ENCODE results near the gene SPCS2.
A peak's percentile ranks its signal among the peaks of the same experiment; 100 is the strongest.

The SPCS2 gene

DNA sequence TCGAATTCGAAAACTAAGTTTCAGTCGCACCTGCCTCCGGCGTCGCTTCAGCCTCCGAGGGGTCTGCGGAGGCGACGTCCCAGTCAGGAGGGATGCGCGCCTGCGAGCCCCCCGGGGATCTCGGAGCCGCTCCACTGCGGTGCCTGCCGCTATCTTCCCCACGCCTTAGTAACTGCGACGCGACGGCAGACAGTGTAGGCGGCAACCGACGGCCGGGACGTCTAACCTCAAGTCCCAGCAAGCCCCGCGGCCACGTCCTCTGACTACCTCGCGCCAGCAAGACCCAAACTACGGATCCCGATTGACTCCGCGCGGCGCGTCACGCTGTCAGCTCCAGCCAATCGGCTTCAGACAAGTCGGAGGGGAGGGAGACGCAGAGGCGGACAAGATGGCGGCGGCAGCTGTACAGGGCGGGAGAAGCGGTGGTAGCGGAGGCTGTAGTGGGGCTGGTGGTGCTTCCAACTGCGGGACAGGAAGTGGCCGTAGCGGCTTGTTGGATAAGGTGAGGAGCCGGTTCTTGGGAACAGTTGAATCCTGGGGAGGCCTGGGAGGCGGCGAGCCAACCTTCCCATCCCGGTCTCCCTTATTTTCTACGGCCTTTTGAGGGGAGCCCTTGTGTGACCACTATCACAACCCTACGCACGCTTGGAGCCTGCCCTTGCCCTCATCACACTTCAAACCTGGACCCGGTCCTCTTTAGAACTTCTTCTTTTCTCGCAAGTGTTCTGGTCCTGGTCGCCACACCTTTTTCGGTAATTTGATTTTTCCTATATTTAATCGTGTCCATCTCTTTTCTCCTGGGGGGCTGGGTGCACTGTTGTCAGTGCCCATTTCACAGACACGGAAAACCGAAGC is at the start of gene SPCS2, which contains the start of gene XRRA1:
Gene SPCS2 (plus strand): TSS at position 369 of the 855 bp plus-strand sequence. CDS start 20 bp downstream, at position 389.
Gene XRRA1 (minus strand): TSS at position 194 of the 855 bp plus-strand sequence. CDS start 8,213 bp downstream, outside the sequence.
- peak; percentile 81 to 99 (median 97) for DNase-seq

DNA sequence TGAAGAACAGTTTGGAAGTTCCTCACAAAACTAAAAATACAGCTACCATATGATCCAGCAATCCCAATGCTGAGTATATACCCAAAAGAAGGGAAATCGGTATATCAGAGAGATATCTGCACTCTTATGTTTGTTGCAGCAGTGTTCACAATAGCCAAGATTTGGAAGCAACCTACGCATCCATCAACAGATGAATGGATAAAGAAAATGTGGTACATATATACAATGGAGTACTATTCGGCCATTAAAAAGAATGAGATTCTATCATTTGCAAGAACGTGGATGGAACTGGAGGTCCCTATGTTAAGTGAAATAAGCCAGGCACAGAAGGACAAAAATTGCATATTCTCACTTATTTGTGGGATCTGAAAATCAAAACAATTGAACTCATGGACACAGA is 46.7 kb upstream of the SPCS2 start:
- DNase-seq: no peak

- DNase-seq: no peak
Measured at GRCh38 chr11:74905326-74905725, 43.7 kb upstream of the SPCS2 start.

- no peak for DNase-seq
Measured at GRCh38 chr11:74909385-74909784, 39.7 kb upstream of the SPCS2 start.

GRCh38 chr11:74909812-74910211 is 39.3 kb upstream of the SPCS2 start:
- DNase-seq: no peak

GRCh38 chr11:74923125-74923524 is 25.9 kb upstream of the SPCS2 start:
- DNase-seq: no peak

DNA sequence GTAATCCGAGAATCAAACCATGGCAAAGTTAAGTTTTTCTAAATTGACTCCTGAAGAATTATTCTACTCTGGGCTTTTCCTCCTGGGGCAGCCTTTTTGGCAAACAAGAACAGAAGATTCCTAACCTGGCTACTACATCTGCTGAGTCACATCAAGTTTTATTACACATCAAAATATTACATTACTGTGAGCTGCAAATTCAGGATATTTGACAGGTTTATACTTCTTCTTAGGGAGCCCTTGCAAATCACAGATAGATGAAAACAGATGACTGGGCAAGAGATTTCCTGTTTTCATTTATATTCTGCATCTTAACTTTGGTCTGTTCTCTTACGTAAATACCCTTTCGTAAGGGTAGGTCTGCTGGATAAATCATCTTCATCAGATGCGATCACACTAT is 23.8 kb upstream of the SPCS2 start:
- DNase-seq: no peak

DNA sequence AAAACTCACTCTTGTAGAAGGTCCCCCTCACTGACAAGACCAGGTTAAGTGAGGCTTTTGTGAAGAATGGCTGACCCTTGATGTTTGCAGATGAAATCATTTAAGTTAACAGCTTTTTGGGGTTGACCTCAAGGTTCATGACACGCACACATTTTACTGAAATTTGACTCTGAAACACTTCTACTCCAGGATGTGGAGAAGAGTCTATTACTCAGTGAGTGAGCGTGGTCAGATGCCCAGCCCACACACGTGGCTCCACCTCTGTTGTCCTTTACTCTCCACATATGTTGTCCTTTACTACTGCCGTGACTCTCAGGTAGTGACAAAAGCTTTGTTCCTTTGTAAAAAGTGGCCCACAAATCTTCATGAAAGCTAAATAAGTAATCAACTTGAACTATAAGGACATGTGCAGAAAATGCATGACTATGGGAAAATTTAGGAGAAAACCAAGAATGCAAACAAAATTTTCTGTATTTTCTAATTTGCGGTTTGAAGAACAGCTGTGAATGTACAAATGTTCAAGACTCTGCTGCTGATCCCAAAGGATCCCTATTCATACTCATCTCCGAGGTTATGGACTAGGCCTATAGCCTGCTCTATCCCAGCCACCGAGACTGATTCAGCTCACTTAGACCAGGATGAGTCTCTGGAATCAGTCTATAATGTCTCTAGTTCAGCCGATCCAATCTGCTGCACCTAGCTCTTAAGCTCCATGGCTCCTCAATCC is 22.6 kb upstream of the SPCS2 start:
- no peak for DNase-seq

- DNase-seq: no peak
Measured at GRCh38 chr11:74927496-74927895, 21.6 kb upstream of the SPCS2 start.

DNA sequence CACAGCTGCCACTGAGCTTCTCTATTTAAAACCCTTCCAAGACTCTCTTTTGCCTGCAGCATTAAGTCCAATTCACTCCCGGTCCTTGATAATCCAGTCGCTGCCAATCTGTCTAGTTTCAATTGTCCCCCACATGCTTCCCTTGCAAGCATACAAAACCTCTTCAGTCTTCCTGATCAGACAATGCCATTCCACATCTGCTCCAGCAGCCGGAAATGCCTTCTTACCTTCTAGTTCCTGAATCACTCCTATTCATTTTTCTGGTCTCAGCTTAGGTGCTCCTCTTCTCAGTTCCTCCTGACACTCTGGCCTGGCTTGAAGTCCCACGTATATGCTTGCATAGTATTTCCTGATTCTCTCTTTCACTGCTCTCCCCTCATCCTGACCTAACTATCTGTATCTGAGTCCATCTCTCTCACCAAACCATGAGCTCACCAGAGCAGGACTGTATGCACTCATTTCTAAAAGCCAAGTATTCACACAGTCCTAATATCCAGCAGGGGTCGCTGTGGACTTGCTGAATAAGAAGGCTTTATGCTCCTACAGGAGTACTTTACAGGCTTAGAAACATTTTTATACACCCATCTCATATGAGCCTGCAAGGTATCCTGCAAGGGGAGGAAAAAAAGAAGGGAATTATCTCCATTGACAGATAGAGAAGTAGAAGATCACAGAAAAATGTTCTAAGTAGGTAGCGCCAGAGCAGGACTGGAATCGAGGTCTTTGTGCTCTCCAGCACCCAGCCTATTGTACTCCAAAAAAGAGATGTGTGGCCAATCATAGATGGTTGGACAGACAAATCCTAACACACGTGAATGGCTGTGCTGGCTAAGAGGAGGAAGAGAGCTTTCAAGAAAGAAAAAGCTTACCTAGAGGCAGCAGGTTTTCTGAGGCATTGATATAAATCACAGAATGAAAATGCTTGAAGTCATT is 19.4 kb upstream of the SPCS2 start:
- DNase-seq: peak in 45 of 56 donors; percentile 4 to 89 (median 45)

DNA sequence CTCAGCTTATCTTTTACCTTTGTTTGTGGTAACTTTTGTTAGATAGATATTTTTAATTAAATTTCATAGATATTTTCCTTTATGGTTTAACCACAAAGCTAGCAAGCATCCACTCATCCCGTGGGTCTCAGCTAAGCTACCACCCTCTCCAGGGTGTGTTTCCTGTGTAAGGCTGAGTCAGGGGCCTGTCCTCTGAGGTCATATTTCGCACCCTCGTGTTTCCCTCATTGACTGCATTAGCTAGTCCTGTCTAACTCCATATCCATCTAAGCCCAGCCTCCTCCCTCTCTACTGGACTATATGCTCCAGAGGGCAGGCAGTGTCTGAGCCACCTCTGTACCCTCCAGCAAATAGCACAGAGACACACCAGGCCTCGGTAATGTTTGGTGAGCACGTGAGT is 16.9 kb upstream of the SPCS2 start:
- DNase-seq: no peak

DNA sequence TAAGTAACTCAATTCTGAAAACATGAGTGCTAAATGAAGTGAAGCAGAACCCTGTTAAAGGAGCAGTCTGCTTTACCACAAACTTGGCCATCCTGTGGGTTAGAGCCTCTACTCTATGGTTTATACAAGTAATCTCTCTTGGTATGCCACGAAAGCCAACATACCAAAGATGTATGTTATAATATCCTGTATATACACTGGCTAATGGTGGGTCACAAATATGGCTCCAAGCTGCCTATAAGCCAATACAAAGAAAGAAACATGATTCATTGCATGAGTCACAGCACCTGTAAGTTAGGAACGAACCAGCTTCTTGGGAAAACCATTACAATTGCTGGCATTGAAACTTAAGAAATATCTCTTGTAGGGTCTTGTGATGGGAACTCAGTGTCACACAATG is 16.3 kb upstream of the SPCS2 start:
- no peak for DNase-seq

GRCh38 chr11:74933765-74934164 is 15.3 kb upstream of the SPCS2 start:
- DNase-seq: no peak

- DNase-seq: no peak
Measured at GRCh38 chr11:74935285-74935684, 13.8 kb upstream of the SPCS2 start.

DNA sequence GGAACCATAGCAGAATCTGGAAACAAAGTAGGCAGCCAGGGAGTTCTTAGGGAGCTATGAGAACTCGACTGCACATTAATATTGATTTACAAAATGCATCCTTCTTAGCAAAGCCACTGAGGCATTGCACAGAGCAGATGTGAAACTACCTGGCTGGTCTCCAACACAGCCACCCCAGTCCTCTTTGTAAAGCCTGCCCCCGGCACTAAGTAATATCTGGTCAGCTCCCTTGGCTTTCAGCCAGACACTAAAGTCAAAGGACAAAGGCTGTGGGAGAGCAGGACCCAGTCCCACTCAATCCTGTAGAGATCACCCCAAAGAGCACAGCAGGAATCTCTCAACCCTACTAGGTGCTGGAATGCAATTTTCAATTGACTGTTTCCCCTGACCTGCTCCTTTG is 13.0 kb upstream of the SPCS2 start:
- DNase-seq: no peak

- no peak for DNase-seq
Measured at GRCh38 chr11:74936976-74937375, 12.1 kb upstream of the SPCS2 start.

GRCh38 chr11:74937696-74938475 is 11.2 kb upstream of the SPCS2 start:
- DNase-seq: no peak

GRCh38 chr11:74941492-74941891 is 7.6 kb upstream of the SPCS2 start:
- DNase-seq: no peak

- DNase-seq: no peak
Measured at GRCh38 chr11:74942073-74942759, 6.8 kb upstream of the SPCS2 start.

- DNase-seq: no peak
Measured at GRCh38 chr11:74948546-74948897, 544 bp upstream of the SPCS2 start.

Measured in nucleus accumbens (tissue), 56 donors.